Stimulated activated CD8-positive, alpha-beta memory T cell treated with anti-CD3 and anti-CD28 coated beads, Interleukin-4, amount 100 ng/mL, for 24 hours (primary cell): Measurements from ENCODE around the gene POLR3E.

Experiments used
- DNase-seq: peaks from one replicate; pipeline ENCODE4 v3.0.0-alpha.2; 2020; ENCODE audit warnings: low read depth

The POLR3E gene

GRCh38 chr16:22297114-22297870 lies at the start of gene POLR3E:
POLR3E (plus strand) TSS chr16:22297409; CDS start chr16:22302969, 5,560 bp downstream.
- peak; percentile 100 for DNase-seq

GRCh38 chr16:22250522-22250921 lies 46.7 kb upstream of the POLR3E start:
- DNase-seq = no peak

- DNase-seq = no peak
Observed at GRCh38 chr16:22252317-22252716, 44.9 kb upstream of the POLR3E start.

GRCh38 chr16:22253272-22253671 lies 43.9 kb upstream of the POLR3E start:
- DNase-seq = no peak

GRCh38 chr16:22255335-22255734 lies 41.9 kb upstream of the POLR3E start:
- no peak for DNase-seq

- no peak for DNase-seq
Observed at GRCh38 chr16:22257440-22257839, 39.8 kb upstream of the POLR3E start.

GRCh38 chr16:22260490-22260889 lies 36.7 kb upstream of the POLR3E start:
- DNase-seq = no peak

- DNase-seq = no peak
Observed at GRCh38 chr16:22262460-22262859, 34.7 kb upstream of the POLR3E start.

- DNase-seq = no peak
Observed at GRCh38 chr16:22264786-22265185, 32.4 kb upstream of the POLR3E start.

GRCh38 chr16:22265351-22265750 lies 31.9 kb upstream of the POLR3E start:
- DNase-seq = no peak

- DNase-seq = no peak
Observed at GRCh38 chr16:22266546-22266945, 30.7 kb upstream of the POLR3E start.

- DNase-seq = no peak
Observed at GRCh38 chr16:22267764-22268163, 29.4 kb upstream of the POLR3E start.

- DNase-seq = no peak
Observed at GRCh38 chr16:22270525-22270924, 26.7 kb upstream of the POLR3E start.

GRCh38 chr16:22272870-22273650 lies 24.1 kb upstream of the POLR3E start:
- DNase-seq = no peak

- DNase-seq = no peak
Observed at GRCh38 chr16:22274916-22275315, 22.3 kb upstream of the POLR3E start.

GRCh38 chr16:22278441-22279230 lies 18.6 kb upstream of the POLR3E start:
- no peak for DNase-seq

GRCh38 chr16:22282254-22282892 lies 14.8 kb upstream of the POLR3E start:
- no peak for DNase-seq

GRCh38 chr16:22284637-22285036 lies 12.6 kb upstream of the POLR3E start:
- DNase-seq = no peak

- no peak for DNase-seq
Observed at GRCh38 chr16:22285080-22285479, 12.1 kb upstream of the POLR3E start.

- DNase-seq = no peak
Observed at GRCh38 chr16:22291020-22291419, 6.2 kb upstream of the POLR3E start.

- no peak for DNase-seq
Observed at GRCh38 chr16:22291860-22292318, 5.3 kb upstream of the POLR3E start.

GRCh38 chr16:22292320-22292719 lies 4.9 kb upstream of the POLR3E start:
- DNase-seq = no peak
